ENCODE results near the gene LORICRIN. TPM values are rescaled to one million over a fixed set of nuclear protein-coding genes. Genes with fewer than 3 reads are reported as not detected.
"Not testable (repeated sequence)": the region's sequence is repeated elsewhere in the genome, so short reads cannot be mapped to it uniquely, and the experiment has no call there.

The LORICRIN gene
- total RNA-seq, 4 donors from 2014 or later = not detected

- TF ChIP-seq, protein P1, sequence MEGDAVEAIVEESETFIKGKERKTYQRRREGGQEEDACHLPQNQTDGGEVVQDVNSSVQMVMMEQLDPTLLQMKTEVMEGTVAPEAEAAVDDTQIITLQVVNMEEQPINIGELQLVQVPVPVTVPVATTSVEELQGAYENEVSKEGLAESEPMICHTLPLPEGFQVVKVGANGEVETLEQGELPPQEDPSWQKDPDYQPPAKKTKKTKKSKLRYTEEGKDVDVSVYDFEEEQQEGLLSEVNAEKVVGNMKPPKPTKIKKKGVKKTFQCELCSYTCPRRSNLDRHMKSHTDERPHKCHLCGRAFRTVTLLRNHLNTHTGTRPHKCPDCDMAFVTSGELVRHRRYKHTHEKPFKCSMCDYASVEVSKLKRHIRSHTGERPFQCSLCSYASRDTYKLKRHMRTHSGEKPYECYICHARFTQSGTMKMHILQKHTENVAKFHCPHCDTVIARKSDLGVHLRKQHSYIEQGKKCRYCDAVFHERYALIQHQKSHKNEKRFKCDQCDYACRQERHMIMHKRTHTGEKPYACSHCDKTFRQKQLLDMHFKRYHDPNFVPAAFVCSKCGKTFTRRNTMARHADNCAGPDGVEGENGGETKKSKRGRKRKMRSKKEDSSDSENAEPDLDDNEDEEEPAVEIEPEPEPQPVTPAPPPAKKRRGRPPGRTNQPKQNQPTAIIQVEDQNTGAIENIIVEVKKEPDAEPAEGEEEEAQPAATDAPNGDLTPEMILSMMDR (IDR thresholded peaks at IDR 0.05) = no peak
- ATAC-seq (ENCODE audit: low FRiP score) = no peak
Observed at GRCh38 chr1:153220606-153221303, 38.7 kb upstream of the LORICRIN start.

DNA sequence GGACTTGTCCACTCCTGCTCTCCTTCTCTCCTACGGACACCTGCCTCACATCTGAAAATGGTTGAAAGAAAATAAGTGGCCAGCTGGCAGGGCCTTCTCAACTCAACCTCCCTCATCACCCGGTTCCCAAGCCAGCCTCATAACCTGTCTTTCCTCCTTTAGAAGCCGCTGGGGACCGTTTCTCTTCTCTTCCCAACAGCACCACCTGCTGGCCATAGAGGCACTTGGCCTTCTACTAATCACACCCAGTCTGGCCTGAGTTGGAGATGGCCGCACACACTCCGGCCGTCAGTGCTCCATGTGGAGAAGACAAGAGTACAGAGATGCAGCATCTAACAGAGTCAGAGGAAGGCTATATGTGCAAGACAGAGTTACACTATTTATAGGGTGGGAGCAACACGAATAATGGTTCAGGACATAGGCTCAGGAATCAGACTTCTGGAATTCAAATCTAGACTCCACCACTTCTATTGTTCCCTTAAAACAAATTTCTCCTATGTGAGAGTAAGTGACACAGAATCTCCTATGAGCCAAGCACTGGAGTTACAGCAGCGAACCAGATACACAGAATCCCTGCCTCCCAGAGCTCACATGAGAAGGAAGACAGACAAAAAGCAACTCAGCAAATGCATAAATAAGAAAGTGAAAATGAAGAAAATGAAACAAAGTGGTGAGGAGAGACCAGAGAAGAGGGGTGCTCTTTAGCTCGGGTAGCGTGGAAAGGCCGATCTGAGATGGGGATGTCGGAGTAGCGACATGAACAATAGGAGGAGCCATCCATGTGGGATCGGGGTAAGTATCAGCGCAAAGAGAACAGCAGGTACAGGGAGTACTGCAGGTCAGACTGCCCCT is 36.2 kb upstream of the LORICRIN start:
- peak; percentile 57 for DNase-seq (ENCODE audit: low spot score)
- ATAC-seq (ENCODE audit: low FRiP score) = peak; percentile 73

More at GRCh38 chr1:153220606-153221303, 38.7 kb upstream of the LORICRIN start:
- no peak for DNase-seq (ENCODE audit: low spot score)

- ATAC-seq (ENCODE audit: low FRiP score) (no peak), DNase-seq (ENCODE audit: low spot score) (no peak)
- TF ChIP-seq, protein P1 (IDR thresholded peaks at IDR 0.05) = no peak
Observed at GRCh38 chr1:153227810-153228209, 31.7 kb upstream of the LORICRIN start.

- no peak for ATAC-seq (ENCODE audit: low FRiP score)
- TF ChIP-seq, protein P1 (IDR thresholded peaks at IDR 0.05) = no peak
- DNase-seq (ENCODE audit: low spot score) = no peak
Observed at GRCh38 chr1:153228491-153228890, 31.0 kb upstream of the LORICRIN start.

GRCh38 chr1:153229076-153229829 is 30.2 kb upstream of the LORICRIN start:
- not testable (repeated sequence) for ATAC-seq (ENCODE audit: low FRiP score); DNase-seq (ENCODE audit: low spot score)

GRCh38 chr1:153231363-153231762 is 28.1 kb upstream of the LORICRIN start:
- ATAC-seq (ENCODE audit: low FRiP score) (no peak), DNase-seq (ENCODE audit: low spot score) (no peak)
- TF ChIP-seq, protein P1 (IDR thresholded peaks at IDR 0.05) = no peak

GRCh38 chr1:153231785-153232184 is 27.7 kb upstream of the LORICRIN start:
- TF ChIP-seq, protein P1 (IDR thresholded peaks at IDR 0.05) = no peak
- ATAC-seq (ENCODE audit: low FRiP score) (no peak), DNase-seq (ENCODE audit: low spot score) (no peak)
